Measurements from ENCODE around the gene MS4A8.

Gene MS4A8

DNA sequence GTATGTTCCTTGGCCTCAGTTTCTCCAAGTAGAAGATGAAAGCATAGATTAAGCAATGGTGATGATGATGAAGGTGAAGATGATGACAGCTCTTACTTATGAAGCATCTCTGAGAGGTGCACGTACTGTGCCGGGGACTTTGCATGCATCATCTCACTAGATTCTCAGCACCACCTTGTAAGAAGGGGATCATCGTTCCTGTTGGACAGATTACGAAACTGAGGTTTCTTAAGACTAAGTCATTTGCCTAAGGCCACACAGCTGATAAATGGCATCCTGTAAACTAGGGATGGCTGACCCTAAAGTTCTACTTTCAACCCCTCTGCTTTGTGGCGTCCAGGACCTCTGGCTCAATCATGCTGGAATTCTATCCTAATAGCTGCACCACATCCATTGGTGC is 65.9 kb downstream of the MS4A8 start:
- DNase-seq: no peak

Measured in retina (tissue), 1 donor.